Medulla oblongata (tissue), 1 donor: ENCODE measurements around the gene NRXN3.

Experiments used
- DNase-seq: peaks from one replicate; pipeline ENCODE4 v3.0.0-alpha.2; 2015; ENCODE audit errors: extremely low spot score

The NRXN3 gene

GRCh38 chr14:78576437-78577166 lies 406.4 kb downstream of the NRXN3 start:
- DNase-seq, result no peak

DNA sequence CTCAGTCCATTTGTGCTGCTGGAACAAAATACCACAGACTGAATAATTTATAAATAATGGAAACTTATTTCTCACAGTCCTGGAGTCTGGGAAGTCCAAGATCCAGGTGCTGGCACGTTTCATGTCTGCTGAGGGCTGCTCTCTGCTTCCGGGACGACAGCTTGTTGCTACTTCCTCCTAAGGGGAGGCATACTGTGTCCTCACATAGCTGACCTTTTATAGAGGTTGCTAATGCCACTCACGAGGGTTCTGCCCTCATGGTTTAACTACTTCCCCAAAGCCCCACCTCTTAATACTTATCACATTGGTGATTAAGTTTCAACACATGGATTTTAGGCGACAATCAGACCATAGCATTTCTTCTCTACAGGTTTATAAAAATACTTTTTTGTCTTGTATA lies 411.1 kb downstream of the NRXN3 start:
- DNase-seq, result no peak

DNA sequence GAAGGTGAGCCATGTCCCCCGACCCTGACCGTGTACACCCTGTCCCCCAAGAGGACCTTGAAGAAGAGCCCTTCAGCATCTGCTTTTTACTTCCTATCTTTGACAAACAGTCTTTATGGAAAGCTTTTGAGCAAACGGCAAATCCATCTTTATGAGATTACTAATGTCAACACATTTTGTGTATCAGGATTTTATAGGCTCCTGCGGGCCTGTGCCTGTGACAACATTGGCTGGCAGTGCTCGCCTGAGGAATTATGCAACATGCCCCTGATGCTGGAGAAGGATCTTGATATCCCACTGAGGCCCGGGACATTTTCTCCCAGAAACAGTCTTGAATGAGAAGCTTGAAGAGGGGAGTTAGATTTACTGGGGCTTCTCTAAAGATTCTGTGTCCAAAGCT lies 416.5 kb downstream of the NRXN3 start:
- DNase-seq, result no peak

- no peak for DNase-seq
Measured at GRCh38 chr14:78588906-78589305, 418.7 kb downstream of the NRXN3 start.

GRCh38 chr14:78592616-78593219 lies 422.5 kb downstream of the NRXN3 start:
- no peak for DNase-seq

DNA sequence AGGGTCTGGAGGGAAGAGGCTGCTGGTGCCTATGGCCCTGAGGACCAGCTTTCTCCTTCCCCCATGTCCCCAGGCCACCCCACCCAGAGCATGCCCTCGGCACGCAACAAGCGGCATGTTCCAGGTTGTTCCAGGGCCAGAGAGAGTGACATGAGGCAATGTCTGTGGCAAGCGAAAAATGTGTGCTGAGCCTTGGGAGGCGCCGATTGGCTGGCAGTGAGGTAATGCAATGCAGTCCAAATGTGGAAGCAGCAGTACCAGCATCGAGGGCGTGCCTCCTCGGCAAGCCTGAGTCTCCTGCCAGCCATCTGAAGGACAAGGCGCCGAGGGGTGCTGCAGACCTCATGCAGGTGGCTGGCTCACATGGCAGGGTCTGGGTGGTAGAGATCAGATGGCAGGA lies 423.8 kb downstream of the NRXN3 start:
- DNase-seq, result no peak

DNA sequence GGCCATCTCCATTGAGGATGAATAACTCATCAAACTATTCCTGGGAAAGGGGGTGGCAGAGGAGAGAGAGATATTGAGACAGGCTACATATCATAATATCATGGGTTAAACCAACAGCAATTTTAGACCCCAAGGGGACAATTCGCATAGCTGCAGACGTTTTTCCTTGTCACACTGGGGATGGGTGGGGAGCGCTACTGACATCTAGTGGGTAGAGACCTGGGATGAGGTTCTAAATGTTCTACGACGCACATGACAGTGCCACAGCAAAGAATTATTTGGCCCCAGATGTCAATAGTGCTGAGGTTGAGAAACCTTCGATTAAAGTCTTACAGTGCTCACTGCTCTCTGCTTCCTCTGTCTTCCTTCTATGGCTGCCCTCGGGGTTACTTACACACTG lies 425.6 kb downstream of the NRXN3 start:
- no peak for DNase-seq

GRCh38 chr14:78598046-78598920 lies 428.1 kb downstream of the NRXN3 start:
- peak; percentile 79 for DNase-seq

- DNase-seq, result no peak
Measured at GRCh38 chr14:78605025-78605762, 435.0 kb downstream of the NRXN3 start.

GRCh38 chr14:78605897-78606500 lies 435.8 kb downstream of the NRXN3 start:
- DNase-seq, result no peak

- peak; percentile 36 for DNase-seq
Measured at GRCh38 chr14:78608998-78609787, 439.0 kb downstream of the NRXN3 start.

DNA sequence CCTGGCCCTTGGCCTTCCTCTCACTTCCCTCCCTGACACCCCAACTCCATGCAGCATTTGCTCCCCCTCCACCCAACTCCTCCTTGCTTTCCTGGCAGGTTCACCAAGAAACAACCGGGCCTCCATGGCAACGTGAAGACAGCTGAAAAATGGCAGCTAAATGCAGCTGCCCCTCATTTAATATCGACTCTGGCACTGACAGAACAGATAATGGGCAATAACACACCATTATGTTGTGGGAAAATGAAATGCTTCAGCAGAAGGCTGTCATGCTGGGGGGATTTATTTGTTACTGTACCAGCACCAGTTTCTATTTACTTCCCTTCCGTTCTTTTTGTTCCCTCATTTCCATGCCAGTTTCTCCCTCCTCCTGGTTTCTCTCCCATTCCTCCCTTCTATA lies 440.8 kb downstream of the NRXN3 start:
- DNase-seq, result no peak

GRCh38 chr14:78611796-78612571 lies 441.8 kb downstream of the NRXN3 start:
- DNase-seq, result no peak

GRCh38 chr14:78612666-78613065 lies 442.5 kb downstream of the NRXN3 start:
- DNase-seq, result no peak

DNA sequence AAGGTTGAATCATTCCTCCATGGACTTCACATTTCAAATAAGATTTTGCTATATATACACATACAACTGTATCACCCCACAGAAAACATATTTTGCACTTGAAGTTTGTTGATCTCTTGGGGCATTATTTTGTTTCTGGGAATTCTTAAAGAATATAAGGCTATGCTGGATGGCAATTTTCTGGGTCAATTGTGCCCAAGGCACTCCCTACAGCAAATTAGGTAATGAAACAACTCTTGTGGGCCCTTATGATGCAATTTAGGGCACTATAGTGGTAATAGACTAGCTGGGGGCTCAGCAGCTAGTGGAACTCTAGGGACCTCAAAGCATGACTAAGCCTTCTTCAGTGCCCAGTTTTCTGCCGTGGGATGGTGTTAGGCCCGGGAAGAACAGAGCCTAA lies 444.4 kb downstream of the NRXN3 start:
- no peak for DNase-seq

DNA sequence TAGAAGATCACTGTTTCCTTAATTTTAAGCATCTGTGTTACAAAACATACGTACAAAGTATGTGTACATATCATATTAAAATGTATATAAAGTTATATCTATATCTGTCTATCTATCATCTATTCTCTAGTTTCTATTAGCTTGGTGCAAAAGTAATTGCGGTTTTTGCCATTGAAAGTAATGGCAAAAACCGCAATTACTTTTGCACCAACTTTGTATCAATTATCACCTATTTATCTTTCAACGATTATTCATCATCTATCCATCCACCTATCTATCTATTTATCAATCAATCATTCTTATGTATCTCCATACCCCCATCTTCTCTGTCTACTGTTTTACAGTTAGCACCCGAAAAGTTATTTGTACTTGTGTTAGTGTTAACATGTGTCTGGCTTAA lies 447.6 kb downstream of the NRXN3 start:
- DNase-seq, result no peak

DNA sequence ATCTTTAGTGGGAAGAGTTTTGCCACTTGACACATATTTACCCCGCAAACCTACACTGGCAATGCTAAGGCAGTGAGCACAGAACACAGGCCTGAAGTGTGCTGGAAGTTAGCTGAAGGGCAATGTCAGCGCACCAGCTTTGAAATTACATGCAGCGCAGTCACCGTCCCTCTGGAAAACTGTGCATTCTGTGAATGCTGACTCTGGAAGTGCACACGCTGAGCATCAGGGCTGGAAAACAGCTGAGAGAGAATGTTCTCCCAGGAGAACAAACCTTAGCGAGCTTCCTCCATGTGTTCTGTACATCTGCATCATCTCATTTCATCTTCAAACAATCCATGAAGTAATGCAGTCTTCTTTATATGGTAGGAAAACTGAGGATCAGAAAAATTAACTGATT lies 448.2 kb downstream of the NRXN3 start:
- DNase-seq, result no peak

GRCh38 chr14:78627114-78627513 lies 456.9 kb downstream of the NRXN3 start:
- no peak for DNase-seq

GRCh38 chr14:78631551-78631950 lies 461.4 kb downstream of the NRXN3 start:
- DNase-seq, result no peak

GRCh38 chr14:78633752-78634151 lies 463.6 kb downstream of the NRXN3 start:
- DNase-seq, result peak; percentile 58
